ENCODE data around the gene SNF8. TPM values are rescaled to one million over a fixed set of nuclear protein-coding genes. Genes with fewer than 3 reads are reported as not detected.

Gene SNF8
- polyA plus RNA-seq, 1 donor (not counting 4 experiments of a cell fraction or from before 2014, with no cell fraction given), result 90.5 TPM

- dilution Hi-C loops (cut with MboI; ENCODE audit: extremely low pct_ligation_motif_present, low sequenced_read_pairs), result no loop called here
These were observed 35.7 kb downstream of the SNF8 start for GRCh38 chr17:48908853-48909394.

GRCh38 chr17:48908047-48908843 lies 36.4 kb downstream of the SNF8 start, which contains the start of gene UBE2Z:
Gene UBE2Z, plus strand, starts transcription at chr17:48908407. Its CDS starts 97 bp downstream, at chr17:48908504.
- Histone ChIP-seq H4K20me1 (ENCODE audit: control insufficient read depth, extremely low read depth, insufficient read depth, low read length) (no peaks in the 10 kb centered on the region), H3K9me1 (ENCODE audit: control insufficient read depth, extremely low read depth, insufficient read depth, low read length) (no peaks in the 10 kb centered on the region), H3K9me3 (ENCODE audit: control insufficient read depth, low read depth, low read length) (no peaks in the 10 kb centered on the region), H2AFZ (ENCODE audit: control insufficient read depth, low read length) (peak within 1 kb of the TSS; percentile 96), H3K9ac (ENCODE audit: control insufficient read depth, extremely low read depth, insufficient read depth, low read length) (peak within 1 kb of the TSS; percentile 91), H3K4me2 (ENCODE audit: control insufficient read depth, extremely low read depth, insufficient read depth, low read depth, low read length) (peak within 1 kb of the TSS; percentile 97), H3K27me3 (ENCODE audit: control insufficient read depth, extremely low read depth, insufficient read depth, low read length) (no peaks in the 10 kb centered on the region), H3K27ac (ENCODE audit: control insufficient read depth, insufficient read depth, low read length) (peak within 1 kb of the TSS; percentile 97), H3K4me1 (ENCODE audit: control insufficient read depth, extremely low read depth, insufficient read depth, low read length) (peaks cover 17% of the 10 kb centered on the region), H3K36me3 (ENCODE audit: control insufficient read depth in 2 of 2, extremely low read depth in 1 of 2, insufficient read depth in 2 of 2, low read length in 2 of 2) (peaks cover 13 to 20% of the 10 kb centered on the region in 2 experiments), H3K4me3 (ENCODE audit: control insufficient read depth in 2 of 3, extremely low read depth in 1 of 3, insufficient read depth in 2 of 3, low read depth in 1 of 3, low read length in 3 of 3) (peak within 1 kb of the TSS; percentile 76 to 88 (median 78)), H3K79me2 (ENCODE audit: control insufficient read depth, insufficient read depth, low read length) (peaks cover 42% of the 10 kb centered on the region)
- DNase-seq (ENCODE audit: low read depth, low spot score), result peak; percentile 72
- FAIRE-seq, result no peak
- dilution Hi-C loops (cut with MboI; ENCODE audit: extremely low pct_ligation_motif_present, low sequenced_read_pairs), result no loop called here
- peak in 2 of 3 experiments; percentile 19 to 58 for TF ChIP-seq CTCF (optimal IDR thresholded peaks at IDR 0.05 in 1 of 3, IDR thresholded peaks at IDR 0.05 in 1 of 3, conservative IDR thresholded peaks at IDR 0.05 in 1 of 3; ENCODE audit: extremely low read depth in 1 of 3, insufficient read depth in 2 of 3, low read length in 3 of 3)
- no peak for TF ChIP-seq EZH2 (IDR thresholded peaks at IDR 0.05; ENCODE audit: low read length)

More at GRCh38 chr17:48908853-48909394, 35.7 kb downstream of the SNF8 start:
- H2AFZ ChIP-seq (ENCODE audit: control insufficient read depth, low read length), result no peak overlapping the region
- H3K9me1 ChIP-seq (ENCODE audit: control insufficient read depth, extremely low read depth, insufficient read depth, low read length), result no peaks in the 10 kb centered on the region
- H3K4me1 ChIP-seq (ENCODE audit: control insufficient read depth, extremely low read depth, insufficient read depth, low read length), result peaks cover 17% of the 10 kb centered on the region
- H3K9me3 ChIP-seq (ENCODE audit: control insufficient read depth, low read depth, low read length), result no peaks in the 10 kb centered on the region
- peak overlapping the region; percentile 97 for H3K4me2 ChIP-seq (ENCODE audit: control insufficient read depth, extremely low read depth, insufficient read depth, low read depth, low read length)
- H3K9ac ChIP-seq (ENCODE audit: control insufficient read depth, extremely low read depth, insufficient read depth, low read length), result peak overlapping the region; percentile 91
- H3K79me2 ChIP-seq (ENCODE audit: control insufficient read depth, insufficient read depth, low read length), result peaks cover 49% of the 10 kb centered on the region
- H3K36me3 ChIP-seq (ENCODE audit: control insufficient read depth in 2 of 2, extremely low read depth in 1 of 2, insufficient read depth in 2 of 2, low read length in 2 of 2), result peaks cover 18 to 25% of the 10 kb centered on the region in 2 experiments
- H3K27ac ChIP-seq (ENCODE audit: control insufficient read depth, insufficient read depth, low read length), result peak overlapping the region; percentile 97
- no peaks in the 10 kb centered on the region for H4K20me1 ChIP-seq (ENCODE audit: control insufficient read depth, extremely low read depth, insufficient read depth, low read length)
- peak overlapping the region; percentile 76 to 88 (median 78) for H3K4me3 ChIP-seq (ENCODE audit: control insufficient read depth in 2 of 3, extremely low read depth in 1 of 3, insufficient read depth in 2 of 3, low read depth in 1 of 3, low read length in 3 of 3)
- TF ChIP-seq EZH2 (IDR thresholded peaks at IDR 0.05; ENCODE audit: low read length) (no peak), CTCF (optimal IDR thresholded peaks at IDR 0.05 in 1 of 3, IDR thresholded peaks at IDR 0.05 in 1 of 3, conservative IDR thresholded peaks at IDR 0.05 in 1 of 3; ENCODE audit: extremely low read depth in 1 of 3, insufficient read depth in 2 of 3, low read length in 3 of 3) (no peak)
- no peak for DNase-seq (ENCODE audit: low read depth, low spot score)
- FAIRE-seq, result no peak
- no peaks in the 10 kb centered on the region for H3K27me3 ChIP-seq (ENCODE audit: control insufficient read depth, extremely low read depth, insufficient read depth, low read length)

Measured in keratinocyte (primary cell).